ENCODE results near the gene FLOT1. TPM values are rescaled to one million over a fixed set of nuclear protein-coding genes. Genes with fewer than 3 reads are reported as not detected.
"Not testable (repeated sequence)": the region's sequence is repeated elsewhere in the genome, so short reads cannot be mapped to it uniquely, and the experiment has no call there.

Gene FLOT1
- total RNA-seq, 2 donors from 2014 or later: 25.6 to 39.0 TPM

GRCh38 chr6:30763155-30763617, 20.7 kb upstream of the FLOT1 start:
- no peak overlapping the region for H3K4me3 Mint-ChIP-seq
- H3K9me3 ChIP-seq (ENCODE audit: control insufficient read depth, low read length, poor library complexity, severe bottlenecking): no peaks in the 10 kb centered on the region
- ATAC-seq (no peak), DNase-seq (no peak)
- H3K27me3 Mint-ChIP-seq: no peaks in the 10 kb centered on the region
- no peaks in the 10 kb centered on the region for H3K36me3 Mint-ChIP-seq (ENCODE audit: low read depth)
- H3K4me1 Mint-ChIP-seq: peaks cover 20% of the 10 kb centered on the region
- no peak overlapping the region for H3K27ac Mint-ChIP-seq

GRCh38 chr6:30761791-30762429, 19.4 kb upstream of the FLOT1 start:
- Mint-ChIP-seq H3K27ac (no peak overlapping the region), H3K36me3 (ENCODE audit: low read depth) (no peaks in the 10 kb centered on the region), H3K27me3 (no peaks in the 10 kb centered on the region), H3K4me1 (peaks cover 22% of the 10 kb centered on the region), H3K4me3 (no peak overlapping the region)
- ATAC-seq: no peak
- H3K9me3 ChIP-seq (ENCODE audit: control insufficient read depth, low read length, poor library complexity, severe bottlenecking): no peaks in the 10 kb centered on the region
- no peak for DNase-seq

GRCh38 chr6:30760549-30760948, 18.1 kb upstream of the FLOT1 start:
- DNase-seq (no peak), ATAC-seq (no peak)
- H3K9me3 ChIP-seq (ENCODE audit: control insufficient read depth, low read length, poor library complexity, severe bottlenecking): no peaks in the 10 kb centered on the region
- peaks cover 15% of the 10 kb centered on the region for H3K4me1 Mint-ChIP-seq
- H3K27me3 Mint-ChIP-seq: no peaks in the 10 kb centered on the region
- no peak overlapping the region for H3K4me3 Mint-ChIP-seq
- no peaks in the 10 kb centered on the region for H3K36me3 Mint-ChIP-seq (ENCODE audit: low read depth)
- H3K27ac Mint-ChIP-seq: no peak overlapping the region

GRCh38 chr6:30759575-30760239, 17.2 kb upstream of the FLOT1 start:
- no peaks in the 10 kb centered on the region for H3K36me3 Mint-ChIP-seq (ENCODE audit: low read depth)
- ATAC-seq (no peak), DNase-seq (no peak)
- H3K27ac Mint-ChIP-seq: no peak overlapping the region
- H3K9me3 ChIP-seq (ENCODE audit: control insufficient read depth, low read length, poor library complexity, severe bottlenecking): no peaks in the 10 kb centered on the region
- H3K4me1 Mint-ChIP-seq: peaks cover 15% of the 10 kb centered on the region
- no peaks in the 10 kb centered on the region for H3K27me3 Mint-ChIP-seq
- H3K4me3 Mint-ChIP-seq: no peak overlapping the region

- H3K27ac Mint-ChIP-seq: no peak overlapping the region
- ATAC-seq (no peak), DNase-seq (no peak)
- H3K4me1 Mint-ChIP-seq: peaks cover 4% of the 10 kb centered on the region
- H3K9me3 ChIP-seq (ENCODE audit: control insufficient read depth, low read length, poor library complexity, severe bottlenecking): no peaks in the 10 kb centered on the region
- H3K4me3 Mint-ChIP-seq: no peak overlapping the region
- no peaks in the 10 kb centered on the region for H3K36me3 Mint-ChIP-seq (ENCODE audit: low read depth)
- no peaks in the 10 kb centered on the region for H3K27me3 Mint-ChIP-seq
Measured at GRCh38 chr6:30757261-30757904, 14.9 kb upstream of the FLOT1 start.

GRCh38 chr6:30756405-30757003, 14.0 kb upstream of the FLOT1 start:
- not testable (repeated sequence) for DNase-seq; H3K36me3 Mint-ChIP-seq (ENCODE audit: low read depth); H3K27me3 Mint-ChIP-seq; ATAC-seq; H3K4me3 Mint-ChIP-seq; H3K4me1 Mint-ChIP-seq; H3K27ac Mint-ChIP-seq; H3K9me3 ChIP-seq (ENCODE audit: control insufficient read depth, low read length, poor library complexity, severe bottlenecking)

GRCh38 chr6:30754631-30755030, 12.1 kb upstream of the FLOT1 start:
- H3K4me3 Mint-ChIP-seq: no peak overlapping the region
- ATAC-seq: no peak
- H3K27me3 Mint-ChIP-seq: no peaks in the 10 kb centered on the region
- peaks cover 6% of the 10 kb centered on the region for H3K4me1 Mint-ChIP-seq
- no peak for DNase-seq
- H3K27ac Mint-ChIP-seq: no peak overlapping the region
- H3K9me3 ChIP-seq (ENCODE audit: control insufficient read depth, low read length, poor library complexity, severe bottlenecking): no peaks in the 10 kb centered on the region
- H3K36me3 Mint-ChIP-seq (ENCODE audit: low read depth): no peaks in the 10 kb centered on the region

- no peaks in the 10 kb centered on the region for H3K9me3 ChIP-seq (ENCODE audit: control insufficient read depth, low read length, poor library complexity, severe bottlenecking)
- Mint-ChIP-seq H3K27me3 (no peaks in the 10 kb centered on the region), H3K4me1 (peaks cover 16% of the 10 kb centered on the region), H3K27ac (no peak overlapping the region), H3K36me3 (ENCODE audit: low read depth) (no peaks in the 10 kb centered on the region), H3K4me3 (no peak overlapping the region)
- ATAC-seq (no peak), DNase-seq (no peak)
Measured at GRCh38 chr6:30752157-30752927, 9.9 kb upstream of the FLOT1 start.

GRCh38 chr6:30750379-30750668, 7.8 kb upstream of the FLOT1 start:
- Mint-ChIP-seq H3K4me1 (peaks cover 16% of the 10 kb centered on the region), H3K4me3 (no peak overlapping the region), H3K36me3 (ENCODE audit: low read depth) (no peaks in the 10 kb centered on the region), H3K27ac (no peak overlapping the region), H3K27me3 (no peaks in the 10 kb centered on the region)
- DNase-seq (no peak), ATAC-seq (no peak)
- no peaks in the 10 kb centered on the region for H3K9me3 ChIP-seq (ENCODE audit: control insufficient read depth, low read length, poor library complexity, severe bottlenecking)

GRCh38 chr6:30749554-30750378, 7.3 kb upstream of the FLOT1 start:
- H3K27me3 Mint-ChIP-seq: no peaks in the 10 kb centered on the region
- H3K9me3 ChIP-seq (ENCODE audit: control insufficient read depth, low read length, poor library complexity, severe bottlenecking): no peaks in the 10 kb centered on the region
- H3K4me1 Mint-ChIP-seq: peaks cover 20% of the 10 kb centered on the region
- DNase-seq (no peak), ATAC-seq (no peak)
- H3K4me3 Mint-ChIP-seq: no peak overlapping the region
- H3K27ac Mint-ChIP-seq: no peak overlapping the region
- no peaks in the 10 kb centered on the region for H3K36me3 Mint-ChIP-seq (ENCODE audit: low read depth)

- Mint-ChIP-seq H3K4me1 (peaks cover 21% of the 10 kb centered on the region), H3K27ac (no peak overlapping the region), H3K36me3 (ENCODE audit: low read depth) (no peaks in the 10 kb centered on the region), H3K4me3 (no peak overlapping the region), H3K27me3 (no peaks in the 10 kb centered on the region)
- DNase-seq (no peak), ATAC-seq (no peak)
- no peaks in the 10 kb centered on the region for H3K9me3 ChIP-seq (ENCODE audit: control insufficient read depth, low read length, poor library complexity, severe bottlenecking)
Measured at GRCh38 chr6:30748851-30749540, 6.5 kb upstream of the FLOT1 start.
